ENCODE measurements around the gene ASPDH. TPM values are rescaled to one million over a fixed set of nuclear protein-coding genes. Genes with fewer than 3 reads are reported as not detected.

ASPDH gene
- total RNA-seq, 1 experiment from 2014 or later: not detected

Other genes with a start within 250 kb of the ASPDH start
- 6.9 TPM for gene KCNC3, start 184.5 kb downstream of the ASPDH start, total RNA-seq (2021; ENCODE audit: unreplicated experiment)
- gene NAPSA, start 148.3 kb downstream of the ASPDH start, total RNA-seq (2021; ENCODE audit: unreplicated experiment): 4.4 TPM
- gene NR1H2, start 137.5 kb downstream of the ASPDH start, total RNA-seq (2021; ENCODE audit: unreplicated experiment): 40.3 TPM
- 122 TPM for gene POLD1, start 129.6 kb downstream of the ASPDH start, total RNA-seq (2021; ENCODE audit: unreplicated experiment)
- gene SPIB, start 95.0 kb downstream of the ASPDH start, total RNA-seq (2021; ENCODE audit: unreplicated experiment): 0.96 TPM
- gene MYBPC2, start 81.0 kb downstream of the ASPDH start, total RNA-seq (2021; ENCODE audit: unreplicated experiment): not detected
- 92.4 TPM for gene EMC10, start 37.4 kb downstream of the ASPDH start, total RNA-seq (2021; ENCODE audit: unreplicated experiment)
- 12.2 TPM for gene GARIN5A, start 37.1 kb downstream of the ASPDH start, total RNA-seq (2021; ENCODE audit: unreplicated experiment)
- gene JOSD2, start 2.7 kb downstream of the ASPDH start, total RNA-seq (2021; ENCODE audit: unreplicated experiment): 40.9 TPM
- 0.89 TPM for gene LRRC4B, start 54.5 kb upstream of the ASPDH start, total RNA-seq (2021; ENCODE audit: unreplicated experiment)
- gene SYT3, start 126.0 kb upstream of the ASPDH start, total RNA-seq (2021; ENCODE audit: unreplicated experiment): 4.6 TPM
- 14.5 TPM for gene C19orf81, start 135.5 kb upstream of the ASPDH start, total RNA-seq (2021; ENCODE audit: unreplicated experiment)
- gene SHANK1, start 205.9 kb upstream of the ASPDH start, total RNA-seq (2021; ENCODE audit: unreplicated experiment): 3.0 TPM
- gene CLEC11A, start 209.5 kb upstream of the ASPDH start, total RNA-seq (2021; ENCODE audit: unreplicated experiment): 7.1 TPM